Eye (tissue), 1 donor: ENCODE data around the gene SEC23B.

Experiments
- DNase-seq: peaks from one replicate; pipeline ENCODE4 v3.0.0-alpha.2; 2015

SEC23B gene

DNA sequence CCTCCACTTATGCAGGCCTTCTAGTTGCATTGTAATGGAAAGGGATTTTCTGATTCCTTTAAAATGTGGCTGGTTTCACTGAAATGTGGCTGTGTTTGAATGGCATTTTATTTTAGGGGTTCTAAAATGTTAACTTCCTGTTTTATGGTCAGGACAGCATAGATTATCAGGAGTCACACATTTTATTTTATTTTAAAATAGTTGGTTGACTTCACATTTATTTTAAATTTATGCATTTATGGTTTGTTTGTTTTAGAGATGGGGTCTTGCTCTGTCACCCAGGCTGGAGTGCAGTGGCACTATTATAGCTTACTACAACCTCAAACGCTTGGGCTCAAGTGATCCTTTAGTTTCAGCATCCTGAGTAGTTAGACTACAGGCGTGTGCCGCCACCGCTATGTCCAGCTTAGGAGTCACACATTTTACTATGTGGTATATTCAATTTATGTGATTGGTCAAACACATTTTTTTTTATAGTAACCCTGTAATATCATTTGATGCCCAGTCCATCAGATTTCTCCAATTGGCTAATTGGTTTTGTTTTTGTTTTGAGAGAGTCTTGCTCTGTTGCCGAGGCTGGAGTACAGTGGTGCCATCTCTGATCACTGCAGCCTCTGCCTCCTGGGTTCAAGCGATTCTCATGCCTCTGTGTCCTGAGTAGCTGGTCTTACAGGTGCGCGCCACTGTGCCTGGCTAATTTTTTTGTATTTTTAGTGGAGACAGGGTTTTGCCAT is 82.4 kb downstream of the SEC23B start:
- DNase-seq = no peak

DNA sequence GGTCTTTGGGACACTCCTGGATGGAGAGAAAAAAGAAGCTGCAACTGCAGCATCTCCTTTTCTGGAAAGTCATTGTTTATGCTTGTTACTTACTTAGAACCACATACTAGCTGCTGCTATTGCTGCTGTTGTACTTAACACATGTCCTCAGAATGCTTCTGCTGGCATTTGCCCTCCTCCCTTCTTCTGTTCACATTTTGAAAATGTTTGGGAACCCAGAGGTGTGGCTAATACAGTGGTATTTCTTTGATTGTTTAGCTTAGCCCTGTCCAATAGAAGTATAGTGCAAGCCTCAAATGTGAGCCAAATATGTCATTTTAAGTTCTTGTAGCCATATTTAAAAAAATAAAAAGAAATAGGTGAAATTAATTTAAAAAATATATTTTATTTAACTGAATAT is 88.5 kb downstream of the SEC23B start:
- no peak for DNase-seq

DNA sequence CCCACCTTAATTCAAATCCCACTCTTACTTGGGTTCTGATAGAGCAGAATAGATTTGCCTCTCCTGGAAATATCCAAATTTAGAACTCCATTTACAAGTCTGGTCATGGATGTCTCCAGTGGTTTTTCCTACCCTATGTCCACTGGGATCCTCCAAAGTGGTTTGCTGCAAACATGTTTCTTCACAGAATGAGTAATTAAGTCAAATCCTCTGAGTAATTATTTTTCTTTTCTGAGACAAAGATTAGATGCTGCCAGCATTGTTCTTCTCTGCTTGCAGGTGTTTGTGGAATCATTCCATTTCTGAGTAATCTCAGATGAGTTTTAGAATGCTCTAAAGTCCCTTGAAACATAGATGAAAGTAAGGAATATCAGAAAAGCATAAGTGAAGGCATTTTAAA is 102.0 kb downstream of the SEC23B start:
- no peak for DNase-seq
